ENCODE results near the gene TEDC1. TPM values are rescaled to one million over a fixed set of nuclear protein-coding genes. Genes with fewer than 3 reads are reported as not detected.

Gene TEDC1
- polyA plus RNA-seq, 1 donor (not counting 4 experiments of a cell fraction or from before 2014, with no cell fraction given), result 5.0 TPM

- Histone ChIP-seq H3K9ac (ENCODE audit: control insufficient read depth, extremely low read depth, insufficient read depth, low read length) (no peak overlapping the region), H3K4me3 (ENCODE audit: control insufficient read depth in 2 of 3, extremely low read depth in 1 of 3, insufficient read depth in 2 of 3, low read depth in 1 of 3, low read length in 3 of 3) (no peak overlapping the region), H3K79me2 (ENCODE audit: control insufficient read depth, insufficient read depth, low read length) (no peaks in the 10 kb centered on the region), H3K27ac (ENCODE audit: control insufficient read depth, insufficient read depth, low read length) (no peak overlapping the region), H3K9me3 (ENCODE audit: control insufficient read depth, low read depth, low read length) (no peaks in the 10 kb centered on the region), H4K20me1 (ENCODE audit: control insufficient read depth, extremely low read depth, insufficient read depth, low read length) (no peaks in the 10 kb centered on the region), H3K4me1 (ENCODE audit: control insufficient read depth, extremely low read depth, insufficient read depth, low read length) (peaks cover 6% of the 10 kb centered on the region), H3K4me2 (ENCODE audit: control insufficient read depth, extremely low read depth, insufficient read depth, low read depth, low read length) (no peak overlapping the region), H3K36me3 (ENCODE audit: control insufficient read depth in 2 of 2, extremely low read depth in 1 of 2, insufficient read depth in 2 of 2, low read length in 2 of 2) (peaks cover 0 to 3% of the 10 kb centered on the region in 2 experiments), H3K9me1 (ENCODE audit: control insufficient read depth, extremely low read depth, insufficient read depth, low read length) (no peaks in the 10 kb centered on the region), H3K27me3 (ENCODE audit: control insufficient read depth, extremely low read depth, insufficient read depth, low read length) (no peaks in the 10 kb centered on the region), H2AFZ (ENCODE audit: control insufficient read depth, low read length) (no peak overlapping the region)
- no peak for TF ChIP-seq EZH2 (IDR thresholded peaks at IDR 0.05; ENCODE audit: low read length)
- no peak for TF ChIP-seq CTCF (optimal IDR thresholded peaks at IDR 0.05 in 1 of 3, IDR thresholded peaks at IDR 0.05 in 1 of 3, conservative IDR thresholded peaks at IDR 0.05 in 1 of 3; ENCODE audit: extremely low read depth in 1 of 3, insufficient read depth in 2 of 3, low read length in 3 of 3)
- dilution Hi-C loops (cut with MboI; ENCODE audit: extremely low pct_ligation_motif_present, low sequenced_read_pairs), result no loop called here
- FAIRE-seq (no peak), DNase-seq (ENCODE audit: low read depth, low spot score) (no peak)
Observed at GRCh38 chr14:105500036-105500725, 9.1 kb downstream of the TEDC1 start.

- FAIRE-seq, result no peak
- H3K9ac ChIP-seq (ENCODE audit: control insufficient read depth, extremely low read depth, insufficient read depth, low read length), result no peak overlapping the region
- H3K4me3 ChIP-seq (ENCODE audit: control insufficient read depth in 2 of 3, extremely low read depth in 1 of 3, insufficient read depth in 2 of 3, low read depth in 1 of 3, low read length in 3 of 3), result no peak overlapping the region
- DNase-seq (ENCODE audit: low read depth, low spot score), result no peak
- H3K9me1 ChIP-seq (ENCODE audit: control insufficient read depth, extremely low read depth, insufficient read depth, low read length), result no peaks in the 10 kb centered on the region
- H3K36me3 ChIP-seq (ENCODE audit: control insufficient read depth in 2 of 2, extremely low read depth in 1 of 2, insufficient read depth in 2 of 2, low read length in 2 of 2), result peaks cover 0 to 3% of the 10 kb centered on the region in 2 experiments
- H3K4me1 ChIP-seq (ENCODE audit: control insufficient read depth, extremely low read depth, insufficient read depth, low read length), result peaks cover 6% of the 10 kb centered on the region
- no peak overlapping the region for H3K4me2 ChIP-seq (ENCODE audit: control insufficient read depth, extremely low read depth, insufficient read depth, low read depth, low read length)
- no peaks in the 10 kb centered on the region for H3K27me3 ChIP-seq (ENCODE audit: control insufficient read depth, extremely low read depth, insufficient read depth, low read length)
- H4K20me1 ChIP-seq (ENCODE audit: control insufficient read depth, extremely low read depth, insufficient read depth, low read length), result no peaks in the 10 kb centered on the region
- H3K79me2 ChIP-seq (ENCODE audit: control insufficient read depth, insufficient read depth, low read length), result no peaks in the 10 kb centered on the region
- H3K9me3 ChIP-seq (ENCODE audit: control insufficient read depth, low read depth, low read length), result no peaks in the 10 kb centered on the region
- no peak for TF ChIP-seq EZH2 (IDR thresholded peaks at IDR 0.05; ENCODE audit: low read length)
- no peak for TF ChIP-seq CTCF (optimal IDR thresholded peaks at IDR 0.05 in 1 of 3, IDR thresholded peaks at IDR 0.05 in 1 of 3, conservative IDR thresholded peaks at IDR 0.05 in 1 of 3; ENCODE audit: extremely low read depth in 1 of 3, insufficient read depth in 2 of 3, low read length in 3 of 3)
- H2AFZ ChIP-seq (ENCODE audit: control insufficient read depth, low read length), result no peak overlapping the region
- dilution Hi-C loops (cut with MboI; ENCODE audit: extremely low pct_ligation_motif_present, low sequenced_read_pairs), result no loop called here
- no peak overlapping the region for H3K27ac ChIP-seq (ENCODE audit: control insufficient read depth, insufficient read depth, low read length)
Observed at GRCh38 chr14:105500726-105501101, 9.7 kb downstream of the TEDC1 start.

Data from keratinocyte (primary cell).